ENCODE measurements around the gene ALLC. TPM values are rescaled to one million over a fixed set of nuclear protein-coding genes. Genes with fewer than 3 reads are reported as not detected.

The ALLC gene
- total RNA-seq, 6 experiments from 2014 or later: not detected

DNA sequence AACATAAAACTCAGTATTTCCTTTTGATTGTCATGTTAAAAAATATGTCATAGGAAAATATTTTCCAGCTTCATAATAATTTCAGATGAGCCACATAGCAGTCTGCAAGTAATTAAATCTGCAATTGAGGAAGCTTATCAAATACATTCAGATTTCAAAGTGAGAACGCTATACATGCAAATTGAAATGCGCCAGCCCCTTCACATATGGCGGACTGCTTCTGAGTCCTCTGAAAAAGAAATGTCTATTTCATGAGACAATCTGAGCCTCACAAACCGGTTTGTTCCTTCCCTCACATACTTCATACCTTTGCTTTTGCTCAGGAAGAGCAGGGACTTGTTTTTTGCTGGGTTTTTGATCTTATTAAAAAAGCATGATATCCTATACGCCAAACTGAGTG, 43.1 kb downstream of the ALLC start:
- Mint-ChIP-seq H3K4me1 (ENCODE audit: low read depth) (no peaks in the 10 kb centered on the region), H3K4me3 (no peak overlapping the region), H3K27ac (no peak overlapping the region), H3K27me3 (ENCODE audit: insufficient read depth) (no peaks in the 10 kb centered on the region), H3K9me3 (peaks cover 7% of the 10 kb centered on the region), H3K36me3 (ENCODE audit: low read depth) (peaks cover 5% of the 10 kb centered on the region; the same call in 1 of the 2 replicates)
- DNase-seq: no peak
- TF ChIP-seq, protein P1, sequence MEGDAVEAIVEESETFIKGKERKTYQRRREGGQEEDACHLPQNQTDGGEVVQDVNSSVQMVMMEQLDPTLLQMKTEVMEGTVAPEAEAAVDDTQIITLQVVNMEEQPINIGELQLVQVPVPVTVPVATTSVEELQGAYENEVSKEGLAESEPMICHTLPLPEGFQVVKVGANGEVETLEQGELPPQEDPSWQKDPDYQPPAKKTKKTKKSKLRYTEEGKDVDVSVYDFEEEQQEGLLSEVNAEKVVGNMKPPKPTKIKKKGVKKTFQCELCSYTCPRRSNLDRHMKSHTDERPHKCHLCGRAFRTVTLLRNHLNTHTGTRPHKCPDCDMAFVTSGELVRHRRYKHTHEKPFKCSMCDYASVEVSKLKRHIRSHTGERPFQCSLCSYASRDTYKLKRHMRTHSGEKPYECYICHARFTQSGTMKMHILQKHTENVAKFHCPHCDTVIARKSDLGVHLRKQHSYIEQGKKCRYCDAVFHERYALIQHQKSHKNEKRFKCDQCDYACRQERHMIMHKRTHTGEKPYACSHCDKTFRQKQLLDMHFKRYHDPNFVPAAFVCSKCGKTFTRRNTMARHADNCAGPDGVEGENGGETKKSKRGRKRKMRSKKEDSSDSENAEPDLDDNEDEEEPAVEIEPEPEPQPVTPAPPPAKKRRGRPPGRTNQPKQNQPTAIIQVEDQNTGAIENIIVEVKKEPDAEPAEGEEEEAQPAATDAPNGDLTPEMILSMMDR (IDR thresholded peaks at IDR 0.05): no peak

DNA sequence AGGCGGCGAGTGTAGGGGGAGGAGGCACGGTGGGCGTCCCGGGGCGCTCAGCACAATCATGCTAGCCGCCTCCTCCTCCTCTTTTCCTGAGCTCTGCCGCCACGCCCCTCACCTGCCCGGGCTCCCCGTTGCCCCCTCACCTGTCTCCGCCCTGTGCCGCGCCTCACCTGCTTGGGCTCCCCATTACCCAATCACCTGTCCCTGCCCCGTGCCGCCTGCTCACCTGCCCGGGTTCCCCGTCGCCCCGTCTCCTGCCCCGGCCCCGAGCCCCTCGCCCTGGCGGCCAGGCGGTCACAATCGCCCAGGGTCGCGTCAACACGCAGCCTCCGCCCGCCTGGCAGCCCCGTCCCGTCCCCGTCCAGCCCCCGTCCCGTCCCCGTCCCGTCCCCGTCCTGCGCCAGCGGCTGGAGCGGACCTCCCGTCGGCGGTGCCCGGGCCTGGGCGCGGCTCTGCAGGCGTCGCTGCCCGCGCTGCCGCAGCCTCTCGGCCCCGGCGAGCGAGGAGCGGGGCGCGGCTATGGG, 45.3 kb downstream of the ALLC start, which contains the start of gene DCDC2C:
Gene DCDC2C, plus strand, starts transcription at position 340 of the 521 bp plus-strand sequence. Its CDS starts 177 bp downstream, at position 517.
- H3K36me3 Mint-ChIP-seq (ENCODE audit: low read depth): peaks cover 5% of the 10 kb centered on the region; the same call in 1 of the 2 replicates
- no peak within 1 kb of the TSS for H3K27ac Mint-ChIP-seq
- TF ChIP-seq, protein P1 (IDR thresholded peaks at IDR 0.05): no peak
- H3K27me3 Mint-ChIP-seq (ENCODE audit: insufficient read depth): no peaks in the 10 kb centered on the region
- no peak for DNase-seq
- no peak within 1 kb of the TSS for H3K4me3 Mint-ChIP-seq
- H3K4me1 Mint-ChIP-seq (ENCODE audit: low read depth): no peaks in the 10 kb centered on the region
- H3K9me3 Mint-ChIP-seq: peaks cover 7% of the 10 kb centered on the region

DNA sequence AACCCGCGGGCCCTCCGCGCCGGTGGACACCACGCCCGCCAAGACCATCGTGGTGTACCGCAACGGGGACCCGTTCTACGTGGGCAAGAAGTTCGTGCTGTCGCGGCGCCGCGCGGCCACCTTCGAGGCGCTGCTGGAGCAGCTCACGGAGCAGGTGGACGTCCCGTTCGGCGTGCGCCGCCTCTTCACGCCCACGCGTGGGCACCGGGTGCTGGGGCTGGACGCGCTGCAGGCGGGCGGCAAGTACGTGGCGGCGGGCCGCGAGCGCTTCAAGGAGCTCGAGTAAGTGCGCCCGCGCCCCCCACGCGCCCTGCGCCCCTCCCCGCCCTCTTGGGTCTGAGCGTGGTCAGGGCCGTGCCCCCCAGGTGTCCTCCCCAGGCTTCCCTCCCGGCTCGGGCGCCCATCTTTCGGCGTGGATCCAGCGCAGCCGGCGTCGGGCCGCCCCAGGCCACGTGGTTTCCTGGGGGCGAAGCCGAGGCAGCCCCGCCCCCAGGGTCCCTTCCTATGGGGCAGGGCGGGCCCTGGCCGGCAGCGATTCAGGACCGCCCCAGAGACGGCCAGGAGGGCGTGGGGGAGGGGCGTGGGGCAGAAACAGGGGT, 45.9 kb downstream of the ALLC start:
- Mint-ChIP-seq H3K36me3 (ENCODE audit: low read depth) (peaks cover 5% of the 10 kb centered on the region; the same call in 1 of the 2 replicates), H3K4me3 (no peak overlapping the region), H3K27me3 (ENCODE audit: insufficient read depth) (no peaks in the 10 kb centered on the region), H3K4me1 (ENCODE audit: low read depth) (no peaks in the 10 kb centered on the region), H3K9me3 (peaks cover 7% of the 10 kb centered on the region), H3K27ac (no peak overlapping the region)
- DNase-seq: no peak
- TF ChIP-seq, protein P1 (IDR thresholded peaks at IDR 0.05): no peak

DNA sequence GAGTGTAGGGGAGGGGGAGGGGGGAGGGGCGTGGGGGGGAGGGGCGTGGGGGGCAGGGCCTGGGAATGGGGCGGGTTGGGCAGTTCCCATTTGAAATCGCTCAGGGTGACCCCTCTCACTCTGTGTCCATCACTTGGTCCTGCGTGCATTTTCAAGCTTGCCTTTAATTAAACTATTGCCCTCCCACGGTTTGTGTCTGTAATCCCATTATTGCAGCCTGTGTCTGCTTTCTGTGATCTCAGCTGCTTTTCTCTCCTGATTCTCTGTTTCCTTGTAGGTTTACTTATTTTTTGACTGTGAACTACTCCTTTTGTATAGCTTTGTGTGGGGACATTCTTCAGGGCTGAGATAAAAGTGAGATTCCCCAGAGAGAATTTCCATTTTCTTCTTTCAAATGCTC, 46.7 kb downstream of the ALLC start:
- TF ChIP-seq, protein P1 (IDR thresholded peaks at IDR 0.05): no peak
- DNase-seq: no peak
- Mint-ChIP-seq H3K4me1 (ENCODE audit: low read depth) (no peaks in the 10 kb centered on the region), H3K27me3 (ENCODE audit: insufficient read depth) (no peaks in the 10 kb centered on the region), H3K4me3 (no peak overlapping the region), H3K36me3 (ENCODE audit: low read depth) (peaks cover 5% of the 10 kb centered on the region; the same call in 1 of the 2 replicates), H3K9me3 (peaks cover 7% of the 10 kb centered on the region), H3K27ac (no peak overlapping the region)

DNA sequence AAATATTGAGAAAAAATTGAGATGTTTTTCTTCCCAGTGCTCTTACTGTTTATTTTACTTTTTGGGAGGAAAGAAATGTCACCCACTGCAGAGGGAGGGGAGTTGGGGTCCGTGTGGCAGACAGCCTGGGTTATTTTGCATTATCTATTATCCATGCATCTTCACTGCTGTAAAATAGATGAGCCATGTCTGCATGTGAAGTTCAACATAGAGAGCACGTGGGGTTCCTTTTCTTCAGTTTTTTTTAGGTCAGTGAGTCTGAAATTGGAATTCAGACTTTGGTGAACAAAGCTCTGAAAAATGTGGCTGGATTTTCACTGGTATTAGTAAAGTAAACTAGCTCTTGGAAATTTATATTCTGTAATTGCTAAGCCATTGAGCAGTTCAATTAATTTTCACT, 47.8 kb downstream of the ALLC start:
- Mint-ChIP-seq H3K27ac (no peak overlapping the region), H3K36me3 (ENCODE audit: low read depth) (peaks cover 5% of the 10 kb centered on the region; the same call in 1 of the 2 replicates), H3K4me1 (ENCODE audit: low read depth) (no peaks in the 10 kb centered on the region), H3K27me3 (ENCODE audit: insufficient read depth) (no peaks in the 10 kb centered on the region; the same call in 1 of the 2 replicates), H3K4me3 (no peak overlapping the region), H3K9me3 (peaks cover 7% of the 10 kb centered on the region)
- TF ChIP-seq, protein P1 (IDR thresholded peaks at IDR 0.05): no peak
- no peak for DNase-seq

All from HFFc6 (cell line).